ENCODE data around the gene PRR11. TPM values are rescaled to one million over a fixed set of nuclear protein-coding genes. Genes with fewer than 3 reads are reported as not detected.

Gene PRR11
- total RNA-seq, 1 experiment from 2014 or later = 90.4 TPM

GRCh38 chr17:59152925-59153324, 2.6 kb upstream of the PRR11 start:
- CTCF ChIA-PET = no interaction called here
- ATAC-seq (no peak), DNase-seq (ENCODE audit: low spot score) (no peak)
- Mint-ChIP-seq H3K27ac (no peak overlapping the region), H3K27me3 (ENCODE audit: low read depth) (no peaks in the 10 kb centered on the region), H3K9me3 (no peaks in the 10 kb centered on the region), H3K36me3 (0 out of 2 replicates have a peak, but pooled peaks cover 2% of the 10 kb centered on the region), H3K4me3 (no peak overlapping the region), H3K4me1 (peaks cover 39% of the 10 kb centered on the region)
- no peak for TF ChIP-seq ZNF219 (CRISPR knock-in tag; IDR thresholded peaks at IDR 0.05; ENCODE audit: borderline replicate concordance)
- TF ChIP-seq ETV6 (CRISPR knock-in tag; IDR thresholded peaks at IDR 0.05) = no peak
- TF ChIP-seq SOX15 (CRISPR knock-in tag; IDR thresholded peaks at IDR 0.05) = no peak
- TF ChIP-seq ESRRA (CRISPR knock-in tag; IDR thresholded peaks at IDR 0.05; ENCODE audit: borderline replicate concordance) = no peak
- TF ChIP-seq MXD4 (CRISPR knock-in tag; IDR thresholded peaks at IDR 0.05; ENCODE audit: borderline replicate concordance) = no peak
- TF ChIP-seq E2F4 (CRISPR knock-in tag; IDR thresholded peaks at IDR 0.05; ENCODE audit: borderline replicate concordance, low read depth) = no peak
- TF ChIP-seq RORB (CRISPR knock-in tag; IDR thresholded peaks at IDR 0.05) = no peak
- no peak for TF ChIP-seq TEAD4 (CRISPR knock-in tag; IDR thresholded peaks at IDR 0.05)
- TF ChIP-seq SMAD4 (CRISPR knock-in tag; IDR thresholded peaks at IDR 0.05) = no peak
- POLR2A ChIA-PET = interaction anchor here (3.0 kb wide), 1 partner anchor 47 kb away, joined by 23 read pairs; the partner anchor contains the start of gene TRIM37

GRCh38 chr17:59154292-59154720, 1.2 kb upstream of the PRR11 start:
- ChIA-PET POLR2A (interaction anchor here (0.8 to 3.0 kb wide), 3 partner anchors 8 to 48 kb away, joined by 7 to 23 read pairs (median 8); partner anchors contain the start of gene TRIM37), CTCF (interaction anchor here (1.0 to 2.3 kb wide), 2 partner anchors 11 to 47 kb away, joined by 4 to 18 read pairs; partner anchors contain the start of gene TRIM37)
- 0 out of 2 replicates have a peak, but pooled peaks cover 2% of the 10 kb centered on the region for H3K36me3 Mint-ChIP-seq
- no peak overlapping the region for H3K4me3 Mint-ChIP-seq
- H3K4me1 Mint-ChIP-seq = peaks cover 44% of the 10 kb centered on the region
- H3K27ac Mint-ChIP-seq = no peak overlapping the region
- no peaks in the 10 kb centered on the region for H3K27me3 Mint-ChIP-seq (ENCODE audit: low read depth)
- ATAC-seq (no peak), DNase-seq (ENCODE audit: low spot score) (peak; percentile 32)
- peak; percentile 61; the same call in 1 of the 2 replicates for TF ChIP-seq ZNF671 (CRISPR knock-in tag; IDR thresholded peaks at IDR 0.05)
- TF ChIP-seq SP1 (CRISPR knock-in tag; conservative IDR thresholded peaks at IDR 0.05) = no peak
- no peak for TF ChIP-seq TCF7 (CRISPR knock-in tag; IDR thresholded peaks at IDR 0.05; ENCODE audit: low read depth)
- 0 out of 2 replicates have a peak, but pooled peaks have one; percentile 13 for TF ChIP-seq MAX (CRISPR knock-in tag; IDR thresholded peaks at IDR 0.05)
- no peak for TF ChIP-seq NFYB (CRISPR knock-in tag; conservative IDR thresholded peaks at IDR 0.05; ENCODE audit: low read depth)
- no peak for TF ChIP-seq SOX15 (CRISPR knock-in tag; IDR thresholded peaks at IDR 0.05)
- TF ChIP-seq AR (CRISPR knock-in tag; IDR thresholded peaks at IDR 0.05) = peak; percentile 76; the same call in 1 of the 2 replicates
- TF ChIP-seq NFATC4 (CRISPR knock-in tag; IDR thresholded peaks at IDR 0.05) = peak; percentile 79; the same call in 1 of the 2 replicates
- H3K9me3 Mint-ChIP-seq = no peaks in the 10 kb centered on the region

GRCh38 chr17:59154721-59155438, 666 bp upstream of the PRR11 start, which contains the start of gene SKA2:
SKA2 (minus strand) TSS chr17:59155186; CDS start chr17:59155163, 23 bp downstream.
- Mint-ChIP-seq H3K36me3 (no peaks in the 10 kb centered on the region), H3K4me1 (peaks cover 40% of the 10 kb centered on the region), H3K4me3 (no peak within 1 kb of the TSS), H3K9me3 (no peaks in the 10 kb centered on the region), H3K27me3 (ENCODE audit: low read depth) (no peaks in the 10 kb centered on the region), H3K27ac (no peak within 1 kb of the TSS)
- ChIA-PET CTCF (interaction anchor here (0.8 to 2.3 kb wide), 4 partner anchors 11 to 175 kb away, joined by 3 to 18 read pairs (median 4); partner anchors contain the start of genes SMG8 and TRIM37), POLR2A (interaction anchor here (0.6 to 3.0 kb wide), 8 partner anchors 9 to 553 kb away, joined by 3 to 23 read pairs (median 4); partner anchors contain the start of genes PTRH2, TRIM37 and VMP1)
- ATAC-seq (peak; percentile 86), DNase-seq (ENCODE audit: low spot score) (peak; percentile 97)
- TF ChIP-seq ZNF423 (CRISPR knock-in tag; IDR thresholded peaks at IDR 0.05) (peak; percentile 29; the same call in 1 of the 2 replicates), HMGXB4 (CRISPR knock-in tag; IDR thresholded peaks at IDR 0.05) (peak; percentile 54; the same call in 1 of the 2 replicates), NFYB (CRISPR knock-in tag; conservative IDR thresholded peaks at IDR 0.05; ENCODE audit: low read depth) (peak; percentile 90), FOXP4 (CRISPR knock-in tag; IDR thresholded peaks at IDR 0.05) (no peak), MAX (CRISPR knock-in tag; IDR thresholded peaks at IDR 0.05) (peak; percentile 43), IRF2 (CRISPR knock-in tag; IDR thresholded peaks at IDR 0.05; ENCODE audit: borderline replicate concordance, low read depth) (no peak), ZNF317 (CRISPR knock-in tag; IDR thresholded peaks at IDR 0.05; ENCODE audit: borderline replicate concordance, low read depth) (0 out of 2 replicates have a peak, but pooled peaks have one; percentile 47), SP1 (CRISPR knock-in tag; conservative IDR thresholded peaks at IDR 0.05) (peak; percentile 93), ZNF138 (CRISPR knock-in tag; conservative IDR thresholded peaks at IDR 0.05) (no peak)
